Stimulated activated CD8-positive, alpha-beta memory T cell treated with anti-CD3 and anti-CD28 coated beads, Interleukin-7, amount 100 ng/mL, for 1 hour (primary cell): ENCODE data around the gene ALDOB.
"Not testable (repeated sequence)": the region's sequence is repeated elsewhere in the genome, so short reads cannot be mapped to it uniquely, and the experiment has no call there.

Experiments used
- DNase-seq, 2 donors: peaks; one replicate each; pipeline ENCODE4 v3.0.0-alpha.2; 2020; ENCODE audit warnings: low read depth in 2 of 2

ALDOB gene

GRCh38 chr9:101387871-101388506, 47.6 kb downstream of the ALDOB start:
- no peak for DNase-seq

GRCh38 chr9:101384873-101385536, 50.6 kb downstream of the ALDOB start, which contains the start of gene BAAT:
TSS of gene BAAT (minus strand) at chr9:101385006. CDS start at chr9:101371404, 13,602 bp downstream.
- DNase-seq, result not testable (repeated sequence)

- DNase-seq, result no peak
Observed at GRCh38 chr9:101383361-101383760, 52.2 kb downstream of the ALDOB start.

GRCh38 chr9:101381833-101382342, 53.7 kb downstream of the ALDOB start:
- no peak for DNase-seq

GRCh38 chr9:101381118-101381517, 54.5 kb downstream of the ALDOB start:
- no peak for DNase-seq

GRCh38 chr9:101380295-101380694, 55.3 kb downstream of the ALDOB start:
- no peak for DNase-seq

GRCh38 chr9:101376111-101376848, 59.3 kb downstream of the ALDOB start:
- DNase-seq, result no peak

- DNase-seq, result no peak
Observed at GRCh38 chr9:101375546-101375945, 60.0 kb downstream of the ALDOB start.

GRCh38 chr9:101372327-101373118, 63.1 kb downstream of the ALDOB start:
- no peak for DNase-seq

GRCh38 chr9:101371813-101372212, 63.8 kb downstream of the ALDOB start:
- no peak for DNase-seq
